IPS-18c (cell line): Measurements from ENCODE around the gene ST6GALNAC5.
"Not testable (repeated sequence)": the region's sequence is repeated elsewhere in the genome, so short reads cannot be mapped to it uniquely, and the experiment has no call there.

Experiments
- H3K4me3 ChIP-seq: 2 replicates; pipeline ENCODE4 v1.7.0; 2013; ENCODE audit warnings: low read depth, mild to moderate bottlenecking, low read length, moderate library complexity; ENCODE audit not compliant: insufficient read depth
- H3K9me3 ChIP-seq: one replicate; pipeline ENCODE4 v1.6.1; 2013; ENCODE audit warnings: mild to moderate bottlenecking, low read length, moderate library complexity; ENCODE audit not compliant: control insufficient read depth, insufficient read depth

The ST6GALNAC5 gene

DNA sequence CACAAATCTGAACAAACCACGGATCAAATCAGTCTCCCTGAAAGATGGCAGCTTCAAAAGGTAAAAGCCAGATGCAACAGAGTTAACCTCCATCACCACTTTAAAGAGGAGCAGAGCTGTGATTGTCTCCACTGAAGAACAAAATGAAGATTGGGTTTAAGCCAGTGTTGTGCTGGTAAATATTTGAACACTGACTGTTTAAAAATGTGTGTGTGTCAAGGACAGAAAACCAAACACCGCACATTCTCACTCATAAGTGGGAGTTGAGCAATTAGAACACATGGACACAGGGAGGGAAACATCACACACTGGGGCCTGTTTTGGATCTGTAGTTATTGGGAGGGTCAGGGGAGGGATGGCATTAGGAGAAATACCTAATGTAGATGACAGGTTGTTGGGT is 83.9 kb downstream of the ST6GALNAC5 start:
- Histone ChIP-seq H3K4me3 (no peak overlapping the region), H3K9me3 (no peaks in the 10 kb centered on the region)

DNA sequence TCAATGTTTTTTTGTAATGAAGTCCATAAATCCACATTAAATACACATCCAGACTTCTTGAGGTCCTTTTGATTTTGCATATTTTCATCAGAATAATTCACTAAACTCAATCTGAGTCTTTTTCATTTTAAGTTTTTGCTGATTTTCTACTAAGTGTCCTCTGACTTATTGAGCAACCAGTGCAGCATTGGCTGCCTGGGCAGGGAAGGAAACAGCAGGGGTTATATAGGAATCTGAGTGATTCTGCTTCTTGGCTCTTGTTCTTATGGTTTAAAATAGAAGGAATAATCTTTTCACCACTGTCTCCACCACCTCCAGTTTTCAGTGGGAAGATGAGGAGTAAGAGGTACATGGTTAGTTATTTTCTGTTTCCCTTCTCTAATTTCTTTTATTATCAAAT is 88.4 kb downstream of the ST6GALNAC5 start:
- Histone ChIP-seq H3K9me3 (no peaks in the 10 kb centered on the region), H3K4me3 (no peak overlapping the region)

DNA sequence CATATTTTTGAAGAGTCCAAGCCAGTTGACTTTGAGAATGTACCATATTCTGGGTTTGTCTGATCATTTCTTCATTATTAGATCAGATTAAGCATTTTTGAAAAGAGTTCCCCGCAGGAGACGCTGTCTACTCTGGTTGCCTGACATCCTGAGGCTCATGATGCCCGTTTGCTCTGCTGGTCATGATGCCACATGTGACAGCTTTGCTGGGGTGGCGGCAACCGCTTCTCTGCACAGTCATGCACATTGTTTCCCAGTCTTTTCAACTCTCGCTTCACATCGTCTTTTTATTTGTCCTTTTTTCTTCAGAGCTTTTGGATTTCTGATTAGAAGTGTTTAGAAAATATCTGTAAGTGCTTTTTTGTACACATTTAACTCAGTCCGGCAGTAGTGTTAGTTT is 90.7 kb downstream of the ST6GALNAC5 start:
- H3K4me3 ChIP-seq: no peak overlapping the region
- H3K9me3 ChIP-seq: no peaks in the 10 kb centered on the region

DNA sequence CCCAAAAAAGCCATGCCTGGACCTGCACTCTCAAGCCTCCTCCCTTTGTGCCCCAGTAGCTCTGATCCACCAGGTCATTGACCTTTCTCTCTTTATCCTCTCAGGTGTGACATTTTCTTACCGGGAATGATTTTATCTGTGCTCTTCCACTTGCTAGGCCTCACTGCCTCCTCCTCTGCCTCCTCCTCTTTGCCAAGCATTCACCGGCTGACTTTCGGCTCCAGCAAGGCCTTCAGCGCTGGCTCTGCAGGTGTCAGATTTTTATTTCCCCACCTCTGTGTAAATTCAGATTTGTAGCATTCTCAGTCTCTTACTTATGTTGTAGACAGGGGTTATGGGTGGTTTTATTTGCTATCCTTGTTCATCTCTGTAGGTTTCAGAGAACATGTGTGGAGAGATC is 91.5 kb downstream of the ST6GALNAC5 start:
- Histone ChIP-seq H3K9me3 (no peaks in the 10 kb centered on the region), H3K4me3 (no peak overlapping the region)

DNA sequence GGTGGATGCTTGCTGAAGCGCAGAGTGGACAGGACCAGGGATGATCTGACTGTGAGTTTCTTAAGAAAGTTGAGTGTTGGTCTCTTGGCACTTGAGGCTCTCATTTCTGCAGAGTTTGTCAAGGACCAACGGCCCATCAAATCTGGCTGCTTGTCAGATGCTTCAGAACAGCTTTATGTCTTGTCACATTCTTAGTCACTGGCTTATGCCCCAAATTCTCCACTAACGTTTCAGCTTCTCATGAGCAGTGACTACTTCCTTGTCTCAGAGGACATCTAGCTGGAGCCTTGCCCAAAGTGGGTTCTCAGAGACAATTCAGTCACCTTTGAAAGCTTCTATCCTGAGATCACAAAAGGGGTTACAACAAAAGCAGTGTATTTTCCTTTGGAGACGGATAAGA is 92.3 kb downstream of the ST6GALNAC5 start:
- H3K9me3 ChIP-seq: no peaks in the 10 kb centered on the region

DNA sequence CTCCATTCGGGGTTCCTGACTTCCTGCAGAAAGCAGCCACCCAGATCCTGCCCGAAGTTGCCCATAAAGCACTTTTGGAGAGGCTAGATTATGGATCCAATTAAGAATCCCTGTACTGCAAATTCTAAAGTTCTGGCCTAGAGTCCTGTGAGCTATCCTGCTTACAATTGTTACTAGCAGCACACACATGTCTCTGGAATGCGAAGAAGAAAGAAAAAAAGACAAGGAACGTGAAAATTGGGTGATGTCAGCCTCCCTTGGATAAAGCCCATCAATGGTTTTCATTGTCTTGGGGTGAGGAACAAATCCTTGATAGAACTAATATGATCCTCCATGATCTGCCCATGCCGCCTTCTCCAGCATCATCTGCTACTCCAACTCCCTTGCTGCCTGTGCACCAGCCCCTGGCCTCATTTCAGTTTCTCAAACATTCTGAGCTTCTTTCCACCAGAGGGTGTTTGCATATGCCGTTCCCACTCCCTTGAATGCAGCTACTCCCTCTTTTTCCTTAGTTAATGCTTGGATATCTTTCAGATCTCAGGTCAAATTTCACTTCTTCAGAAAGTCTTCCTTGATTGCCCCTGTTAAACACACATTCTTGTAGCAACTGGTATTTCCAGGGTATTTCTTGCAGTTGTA is 94.0 kb downstream of the ST6GALNAC5 start:
- Histone ChIP-seq H3K4me3 (no peak overlapping the region), H3K9me3 (no peaks in the 10 kb centered on the region)

More for the DNA sequence above, 92.3 kb downstream of the ST6GALNAC5 start:
- no peak overlapping the region for H3K4me3 ChIP-seq

DNA sequence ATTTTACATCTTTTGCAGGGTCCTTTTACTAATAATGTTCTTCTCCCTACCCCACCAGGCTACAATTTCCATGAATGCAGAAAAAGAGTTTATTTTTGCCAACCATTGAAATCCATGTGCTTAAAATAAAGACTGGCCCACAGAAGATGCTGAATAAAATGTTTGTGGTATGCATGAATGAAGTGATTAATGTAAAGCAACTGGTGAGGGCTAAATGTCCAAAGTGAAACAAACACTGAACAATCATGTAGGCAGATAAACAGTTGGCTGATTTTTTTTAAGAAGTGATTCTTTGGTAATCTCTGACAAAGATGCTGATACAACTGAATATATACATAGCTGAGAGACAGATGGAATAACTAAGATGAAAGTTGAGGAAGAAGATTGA is 94.5 kb downstream of the ST6GALNAC5 start:
- H3K4me3 ChIP-seq: no peak overlapping the region
- H3K9me3 ChIP-seq: no peaks in the 10 kb centered on the region

DNA sequence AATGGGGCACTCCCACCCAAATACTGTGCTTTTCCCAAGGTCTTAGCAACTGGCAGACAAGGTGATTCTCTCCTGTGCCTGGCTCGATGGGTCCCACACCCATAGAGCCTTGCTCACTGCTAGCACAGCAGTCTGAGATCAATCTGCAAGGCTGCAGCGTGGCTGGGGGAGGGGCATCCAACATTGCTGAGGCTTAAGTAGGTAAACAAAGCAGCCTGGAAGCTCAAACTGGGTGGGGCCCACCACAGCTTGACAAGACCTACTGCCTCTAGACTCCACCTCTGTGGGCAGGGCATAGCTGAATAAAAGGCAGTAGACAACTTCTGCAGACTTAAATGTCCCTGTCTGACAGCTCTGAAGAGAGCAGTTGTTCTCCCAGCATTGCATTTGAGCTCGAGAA is 114.0 kb downstream of the ST6GALNAC5 start:
- H3K4me3 ChIP-seq, H3K9me3 ChIP-seq: not testable (repeated sequence)

DNA sequence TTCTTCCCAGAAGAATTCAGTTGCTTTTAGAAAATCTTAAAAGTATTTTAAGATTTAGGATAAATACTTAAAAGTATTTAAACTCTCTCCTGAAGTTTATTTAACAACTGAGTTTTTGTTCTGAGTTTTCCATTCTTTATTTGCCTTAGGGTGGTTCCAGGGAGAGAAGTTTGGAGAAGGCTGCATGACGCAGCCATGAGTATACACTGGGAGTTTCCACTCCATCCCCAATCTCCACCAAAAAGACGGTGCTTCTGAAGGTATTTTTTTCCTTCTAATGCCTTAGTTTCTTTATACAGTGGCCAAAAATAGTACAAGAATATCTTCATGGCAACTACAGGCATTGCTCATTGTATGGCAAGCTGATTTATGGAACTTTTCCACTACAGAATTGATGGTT is 122.7 kb downstream of the ST6GALNAC5 start:
- Histone ChIP-seq H3K9me3 (no peaks in the 10 kb centered on the region), H3K4me3 (no peak overlapping the region)

DNA sequence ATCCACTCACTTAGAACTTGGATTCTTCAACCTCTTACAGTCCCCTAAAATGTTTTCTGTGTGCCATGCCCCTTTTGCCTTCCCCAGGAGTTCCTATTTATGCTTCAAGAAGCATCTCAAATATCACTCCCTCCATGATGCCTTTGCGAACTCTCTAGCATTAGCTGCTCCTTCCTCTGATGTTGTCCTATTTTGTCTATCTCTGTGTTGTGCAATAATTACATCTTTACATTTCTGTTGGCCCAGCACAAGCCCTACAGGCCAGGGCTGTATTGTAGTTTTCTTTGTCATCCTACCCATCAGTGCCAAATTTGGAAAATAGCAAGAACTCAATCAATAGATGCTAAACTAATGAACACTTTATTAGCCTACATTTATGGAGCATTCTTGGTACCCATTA is 125.8 kb downstream of the ST6GALNAC5 start:
- H3K4me3 ChIP-seq: no peak overlapping the region
- no peaks in the 10 kb centered on the region for H3K9me3 ChIP-seq

DNA sequence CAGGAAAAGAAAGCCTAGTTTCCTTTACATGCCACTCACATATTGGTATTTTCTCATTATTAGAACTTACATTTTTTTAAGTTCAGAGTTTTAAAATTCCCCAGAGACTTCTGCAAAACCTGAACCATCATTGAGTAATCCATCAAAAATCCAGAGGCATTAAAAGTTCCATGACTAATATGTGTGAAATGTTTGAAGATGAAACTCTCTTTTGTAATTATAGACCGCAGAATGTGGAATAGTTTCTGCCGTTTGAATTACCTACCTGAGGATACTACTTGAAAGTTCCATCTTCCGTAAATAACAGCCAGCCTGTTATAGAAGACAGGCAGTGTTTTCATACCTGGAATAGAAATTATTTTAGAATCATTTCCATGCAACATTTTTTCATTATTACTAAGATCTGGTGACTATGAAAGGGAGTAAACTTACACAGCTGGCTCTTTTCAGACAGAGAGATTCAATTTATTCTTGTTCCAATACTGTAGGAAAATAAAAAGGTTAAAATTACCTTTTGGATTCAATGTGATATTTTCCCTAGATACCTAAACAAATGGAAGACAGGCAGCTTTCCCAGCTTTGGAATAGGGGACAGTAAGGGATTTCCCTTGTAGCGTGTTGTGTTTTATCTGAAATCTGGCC is 131.4 kb downstream of the ST6GALNAC5 start:
- H3K9me3 ChIP-seq: no peaks in the 10 kb centered on the region
- H3K4me3 ChIP-seq: no peak overlapping the region

DNA sequence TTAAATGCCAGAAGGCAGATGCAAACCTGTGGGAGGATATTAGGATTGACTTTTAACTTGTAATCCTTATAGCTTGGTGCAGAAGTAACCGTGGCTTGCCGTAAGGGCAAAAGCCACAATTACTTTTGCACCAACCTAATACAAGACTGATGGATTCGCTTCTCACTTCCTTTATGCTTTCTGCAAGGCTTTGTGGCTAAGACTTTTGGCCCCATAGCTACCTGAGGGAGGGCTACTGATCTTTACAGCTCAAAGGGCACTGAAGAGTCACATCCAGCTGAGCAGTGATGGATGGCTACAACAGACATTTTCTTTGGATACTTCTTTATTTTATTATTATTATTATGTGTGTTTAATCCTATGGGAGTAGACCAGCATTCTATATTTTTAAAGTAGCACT is 140.4 kb downstream of the ST6GALNAC5 start:
- H3K9me3 ChIP-seq: no peaks in the 10 kb centered on the region

DNA sequence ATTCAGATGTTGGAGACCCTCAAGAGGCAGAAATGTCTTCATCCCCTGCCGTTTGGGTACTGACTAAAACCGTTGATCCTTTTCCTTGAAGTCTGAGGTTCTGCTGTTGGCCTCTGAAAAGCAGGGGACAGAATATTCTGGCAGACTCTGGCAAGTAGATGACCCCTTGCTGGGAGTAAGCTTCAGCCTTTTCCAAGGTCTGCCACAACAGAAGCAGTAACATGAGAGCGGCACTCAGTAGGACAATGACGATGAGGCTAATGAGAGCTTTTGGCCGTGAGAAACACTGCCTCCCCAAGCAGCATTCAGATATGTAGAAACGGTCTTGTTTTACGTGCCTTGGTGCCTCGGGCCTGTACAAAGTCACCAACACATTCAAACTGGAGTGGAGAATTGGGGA is 143.7 kb downstream of the ST6GALNAC5 start:
- no peak overlapping the region for H3K4me3 ChIP-seq
- no peaks in the 10 kb centered on the region for H3K9me3 ChIP-seq

More for the DNA sequence above, 140.4 kb downstream of the ST6GALNAC5 start:
- H3K4me3 ChIP-seq: no peak overlapping the region

DNA sequence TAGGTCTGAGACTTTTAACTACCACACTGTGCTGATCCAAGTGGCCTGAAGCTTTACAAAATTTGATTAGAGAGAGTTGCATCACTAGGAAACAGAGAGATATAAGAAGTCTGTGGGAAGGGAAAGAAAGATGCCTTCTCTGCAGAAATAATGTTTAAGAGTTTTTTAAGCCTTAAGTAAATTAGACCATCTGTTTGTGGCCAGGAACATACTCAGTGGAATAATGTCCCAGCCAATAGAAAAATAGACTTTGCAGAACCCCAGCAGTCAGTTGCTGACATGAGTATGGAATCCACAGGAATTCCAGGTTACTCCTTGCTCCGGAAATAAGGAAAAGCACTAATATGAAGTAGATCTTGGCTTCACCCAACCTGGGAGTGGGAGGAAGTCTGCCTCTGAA is 144.8 kb downstream of the ST6GALNAC5 start:
- Histone ChIP-seq H3K4me3 (no peak overlapping the region), H3K9me3 (no peaks in the 10 kb centered on the region)

DNA sequence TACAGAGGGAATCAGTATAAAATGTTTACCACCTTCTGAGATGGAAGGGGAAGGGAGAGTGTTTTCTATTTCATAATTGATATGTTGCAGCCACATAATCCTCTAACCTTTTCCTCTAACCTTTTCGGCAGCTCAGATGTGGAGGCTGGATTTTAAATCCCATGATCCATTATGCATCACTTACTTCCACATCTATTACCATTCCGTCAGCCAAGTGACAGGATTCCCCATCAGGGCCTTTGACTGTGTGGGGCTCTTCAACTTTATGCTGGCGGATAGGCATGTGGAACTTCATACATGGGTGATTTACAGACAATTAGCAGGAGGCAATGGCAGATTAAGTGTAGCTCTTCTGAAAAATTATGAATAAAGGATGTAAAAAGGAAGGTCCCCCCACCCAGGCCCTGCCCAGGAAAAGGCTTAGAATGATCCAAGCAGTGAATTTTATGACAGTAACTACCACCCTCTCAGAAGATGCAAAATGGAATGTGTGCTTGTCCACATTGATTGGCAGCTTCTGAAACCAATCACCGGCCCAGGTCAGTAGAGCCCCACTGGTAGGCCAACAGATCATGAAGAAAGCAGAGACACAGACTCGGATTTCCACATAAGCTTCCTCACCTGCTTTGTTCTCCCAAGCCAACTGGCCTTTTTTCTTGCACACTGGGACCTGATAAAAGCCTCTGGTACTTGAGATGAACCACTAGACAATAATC is 147.0 kb downstream of the ST6GALNAC5 start:
- H3K9me3 ChIP-seq: no peaks in the 10 kb centered on the region
- H3K4me3 ChIP-seq: no peak overlapping the region

DNA sequence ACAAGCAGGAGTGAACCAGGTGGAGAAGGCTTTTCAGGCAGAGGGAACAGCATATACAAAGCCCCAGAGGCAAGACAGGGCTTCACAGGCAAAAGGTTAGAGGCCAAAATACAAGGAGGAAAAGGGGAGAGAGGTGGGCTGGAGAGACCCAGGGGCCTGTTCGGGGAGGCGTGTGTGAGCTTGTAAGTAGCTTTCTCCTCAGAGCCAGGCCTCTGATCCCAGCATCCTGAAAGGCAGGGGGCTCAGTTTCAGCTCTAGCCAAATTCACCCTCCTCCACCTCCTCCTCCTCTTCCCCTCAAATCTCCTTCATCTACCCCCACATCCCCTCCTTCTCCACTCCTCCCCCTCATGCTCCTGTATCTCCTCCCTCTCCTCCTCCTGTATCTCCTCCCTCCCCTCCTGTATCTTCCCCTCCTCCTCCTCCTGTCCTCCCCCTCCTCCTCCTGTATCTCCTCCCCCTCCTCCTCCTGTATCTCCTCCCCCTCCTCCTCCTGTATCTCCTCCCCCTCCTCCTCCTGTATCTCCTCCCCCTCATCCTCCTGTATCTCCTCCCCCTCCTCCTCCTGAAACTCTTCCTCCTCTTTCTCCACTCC is 148.6 kb downstream of the ST6GALNAC5 start:
- H3K9me3 ChIP-seq: no peaks in the 10 kb centered on the region
- H3K4me3 ChIP-seq: no peak overlapping the region

DNA sequence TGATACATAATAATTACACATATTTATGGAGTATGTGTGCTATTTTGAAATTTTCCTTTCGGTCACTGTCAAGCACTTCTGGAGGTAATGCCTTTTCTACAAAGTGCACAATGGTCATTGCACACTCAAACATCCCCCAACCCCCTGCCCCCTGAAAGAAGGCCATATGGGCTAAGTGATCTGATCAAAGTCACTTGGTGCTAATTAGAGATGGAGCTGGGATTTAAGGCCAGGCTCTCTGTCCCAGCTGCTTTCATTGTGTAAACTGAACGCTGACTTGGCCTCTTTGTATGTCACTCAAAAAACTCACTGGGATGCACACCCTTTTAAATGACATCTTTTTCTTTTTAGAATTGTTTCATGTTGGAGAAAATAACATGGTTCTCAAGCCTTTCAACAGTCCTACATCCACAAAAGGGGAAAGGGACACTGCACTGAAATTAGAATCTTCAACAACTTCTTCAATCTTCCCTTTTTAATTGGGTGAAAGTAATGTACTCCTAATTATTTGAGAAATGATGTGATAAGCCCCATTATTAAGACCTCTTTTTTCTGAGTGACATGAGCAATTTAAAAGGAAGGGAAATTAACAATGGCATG is 149.2 kb downstream of the ST6GALNAC5 start:
- Histone ChIP-seq H3K4me3 (no peak overlapping the region), H3K9me3 (no peaks in the 10 kb centered on the region)

DNA sequence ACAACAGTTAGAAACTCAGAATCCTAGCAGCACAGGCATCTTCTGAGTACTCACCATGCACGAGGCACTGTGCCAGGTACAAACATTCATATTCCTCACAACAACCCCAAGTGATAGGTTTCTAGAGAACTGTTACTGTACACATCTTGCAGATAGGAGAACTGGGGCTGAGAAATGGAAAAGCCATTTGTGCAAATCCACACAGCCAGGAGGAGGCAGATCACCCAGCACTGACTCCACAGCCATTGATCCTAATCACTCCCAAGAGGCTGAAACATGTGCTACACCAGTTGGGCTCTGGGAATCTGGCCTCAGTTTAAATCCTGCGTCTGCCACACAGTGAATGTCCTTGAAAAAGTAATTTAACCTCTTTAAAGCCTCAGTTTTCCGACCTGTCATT is 151.0 kb downstream of the ST6GALNAC5 start:
- no peak overlapping the region for H3K4me3 ChIP-seq
- no peaks in the 10 kb centered on the region for H3K9me3 ChIP-seq
